ENCODE results near the gene CCT7. TPM values are rescaled to one million over a fixed set of nuclear protein-coding genes. Genes with fewer than 3 reads are reported as not detected.
A peak's percentile ranks its signal among the peaks of the same experiment; 100 is the strongest.

Gene CCT7
- total and polyA plus RNA-seq, 2 of the 8 experiments (the other 6 are each of a cell fraction or from before 2014, with no cell fraction given): 440 to 474 TPM

DNA sequence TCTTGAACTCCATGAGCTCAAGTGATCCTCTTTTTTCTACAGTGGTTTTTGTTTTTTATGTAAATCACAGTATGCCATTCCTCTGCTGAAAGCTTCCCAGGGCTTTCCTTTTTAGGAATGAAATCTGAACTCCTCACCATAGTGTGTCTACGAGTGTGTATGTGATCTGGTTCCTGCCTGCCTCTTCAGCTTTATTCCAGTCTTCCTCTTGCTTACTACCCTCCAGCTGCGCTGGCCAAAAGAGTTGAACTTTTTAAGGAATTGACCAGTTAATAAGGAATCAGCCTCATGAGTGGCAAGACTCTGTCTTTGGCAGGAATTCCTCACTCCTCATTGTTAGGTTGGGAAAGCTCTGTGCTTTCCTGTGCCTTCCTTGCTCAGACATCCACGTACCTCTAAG is 4.0 kb downstream of the CCT7 start (continued):
- TF ChIP-seq, protein P1, sequence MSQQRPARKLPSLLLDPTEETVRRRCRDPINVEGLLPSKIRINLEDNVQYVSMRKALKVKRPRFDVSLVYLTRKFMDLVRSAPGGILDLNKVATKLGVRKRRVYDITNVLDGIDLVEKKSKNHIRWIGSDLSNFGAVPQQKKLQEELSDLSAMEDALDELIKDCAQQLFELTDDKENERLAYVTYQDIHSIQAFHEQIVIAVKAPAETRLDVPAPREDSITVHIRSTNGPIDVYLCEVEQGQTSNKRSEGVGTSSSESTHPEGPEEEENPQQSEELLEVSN (IDR thresholded peaks at IDR 0.05): no peak
- no peak for TF ChIP-seq SP4 (IDR thresholded peaks at IDR 0.05; ENCODE audit: low read length)
- TF ChIP-seq NANOG (IDR thresholded peaks at IDR 0.05; ENCODE audit: insufficient read depth, low read depth, low read length, poor library complexity, severe bottlenecking): no peak
- no peak for TF ChIP-seq CEBPB (IDR thresholded peaks at IDR 0.05; ENCODE audit: low read depth, low read length)
- TF ChIP-seq SP2 (IDR thresholded peaks at IDR 0.05; ENCODE audit: low read length): no peak
- no peak for TF ChIP-seq RXRA (IDR thresholded peaks at IDR 0.05; ENCODE audit: insufficient read depth, low read depth, low read length)
- TF ChIP-seq TBP (IDR thresholded peaks at IDR 0.05; ENCODE audit: low read depth, low read length): peak; percentile 66
- TF ChIP-seq POLR2AphosphoS5 (IDR thresholded peaks at IDR 0.05; ENCODE audit: low read depth, low read length): peak; percentile 38
- TF ChIP-seq TAF1 (IDR thresholded peaks at IDR 0.05; ENCODE audit: low read depth, low read length): peak; percentile 61; the same call in 1 of the 2 replicates
- no peak for TF ChIP-seq RBBP5 (IDR thresholded peaks at IDR 0.05; ENCODE audit: borderline replicate concordance, low read depth, low read length)
- no peak for TF ChIP-seq MAX (IDR thresholded peaks at IDR 0.05)
- no peak for TF ChIP-seq FOSL1 (IDR thresholded peaks at IDR 0.05; ENCODE audit: insufficient read depth, low read depth, low read length)
- no peak for TF ChIP-seq POU5F1 (IDR thresholded peaks at IDR 0.05; ENCODE audit: low read depth, low read length)
- TF ChIP-seq TAF7 (optimal IDR thresholded peaks at IDR 0.05; ENCODE audit: borderline replicate concordance, low read depth, low read length): no peak
- peak in 1 of 2 experiments; percentile 61; a peak in 2 of 3 replicates for TF ChIP-seq POLR2A (IDR thresholded peaks at IDR 0.05; ENCODE audit: control extremely low read depth in 1 of 2, low read depth in 2 of 2, low read length in 2 of 2)

All from H1 (cell line).